Neuronal stem cell (in vitro differentiated cells): ENCODE data around the gene ZMIZ1.
A peak's percentile ranks its signal among the peaks of the same experiment; 100 is the strongest.

Experiments used
- DNase-seq: peaks from one replicate; pipeline ENCODE4 v3.0.0-alpha.2; 2013; ENCODE audit warnings: low spot score
- H2AFZ ChIP-seq: one replicate; pipeline ENCODE4 v1.6.1; 2013; ENCODE audit warnings: mild to moderate bottlenecking, low read length, inconsistent platforms
- H2AK5ac ChIP-seq: 2 replicates; pipeline ENCODE4 v1.6.1; 2013; ENCODE audit warnings: low read depth, mild to moderate bottlenecking, inconsistent platforms, low read length, moderate library complexity, mixed read lengths
- H2BK120ac ChIP-seq: 2 replicates; pipeline ENCODE4 v1.6.1; 2013; ENCODE audit warnings: low read depth, mild to moderate bottlenecking, inconsistent platforms, low read length, moderate library complexity, mixed read lengths
- H2BK12ac ChIP-seq: one replicate; pipeline ENCODE4 v1.6.1; 2013; ENCODE audit warnings: low read length, inconsistent platforms
- H2BK15ac ChIP-seq: 2 replicates; pipeline ENCODE4 v1.6.1; 2013; ENCODE audit warnings: mild to moderate bottlenecking, low read length, inconsistent platforms, mixed read lengths
- H2BK5ac ChIP-seq: one replicate; pipeline ENCODE4 v1.6.1; 2013; ENCODE audit warnings: inconsistent platforms, mild to moderate bottlenecking, low read length, moderate library complexity
- H3K14ac ChIP-seq: one replicate; pipeline ENCODE4 v1.6.1; 2013; ENCODE audit warnings: low read length, inconsistent platforms
- H3K18ac ChIP-seq: 2 replicates; pipeline ENCODE4 v1.6.1; 2013; ENCODE audit warnings: low read length, inconsistent platforms
- H3K23ac ChIP-seq: 2 replicates; pipeline ENCODE4 v1.6.1; 2013; ENCODE audit warnings: low read depth, mild to moderate bottlenecking, mixed read lengths, low read length, inconsistent platforms; ENCODE audit not compliant: poor library complexity
- H3K27ac ChIP-seq: replicated peaks from 3 replicates; pipeline ENCODE4 v1.5.1; 2013; ENCODE audit warnings: low read length, inconsistent platforms
- H3K27me3 ChIP-seq, 3 experiments: 2 replicates each; pipeline ENCODE4 v1.6.1; 2013; ENCODE audit warnings: low read length in 3 of 3, mild to moderate bottlenecking in 2 of 3, inconsistent platforms in 1 of 3, low read depth in 1 of 3, mixed read lengths in 1 of 3, moderate library complexity in 1 of 3; ENCODE audit not compliant: control insufficient read depth in 3 of 3, insufficient read depth in 3 of 3
- H3K36me3 ChIP-seq, 2 donors: replicated peaks in 1 of 2; 2 replicates each; pipeline ENCODE4 v1.6.1; 2013; ENCODE audit warnings: low read length in 2 of 2; ENCODE audit not compliant: control insufficient read depth in 2 of 2, insufficient read depth in 2 of 2
- H3K4ac ChIP-seq: 2 replicates; pipeline ENCODE4 v1.6.1; 2013; ENCODE audit warnings: inconsistent platforms, mild to moderate bottlenecking, low read length, moderate library complexity
- H3K4me1 ChIP-seq, 2 donors: 1 replicate in 1 of 2; 2 replicates in 1 of 2; pipeline ENCODE4 v1.6.1; 2013; ENCODE audit warnings: low read length in 2 of 2, low read depth in 1 of 2; ENCODE audit not compliant: control insufficient read depth in 2 of 2, insufficient read depth in 1 of 2
- H3K4me2 ChIP-seq: one replicate; pipeline ENCODE4 v1.6.1; 2013; ENCODE audit warnings: mild to moderate bottlenecking, low read length, inconsistent platforms; ENCODE audit not compliant: insufficient read depth, poor library complexity, severe bottlenecking
- H3K4me3 ChIP-seq, 2 donors: 2 replicates each; pipeline ENCODE4 v1.5.1; 2013; ENCODE audit warnings: low read length in 2 of 2, mild to moderate bottlenecking in 2 of 2, inconsistent platforms in 1 of 2, moderate library complexity in 1 of 2
- H3K79me1 ChIP-seq: one replicate; pipeline ENCODE4 v1.6.1; 2013; ENCODE audit warnings: low read depth, mild to moderate bottlenecking, inconsistent platforms, low read length, moderate library complexity
- H3K9ac ChIP-seq: one replicate; pipeline ENCODE4 v1.6.1; 2013; ENCODE audit warnings: mild to moderate bottlenecking, low read depth, low read length, inconsistent platforms; ENCODE audit not compliant: poor library complexity
- H3K9me3 ChIP-seq, 2 donors: replicated peaks in 1 of 2; 2 replicates each; pipeline versions ENCODE3 to v1.6.1; 2013; ENCODE audit warnings: low read length in 2 of 2, mild to moderate bottlenecking in 2 of 2, inconsistent platforms in 1 of 2, low read depth in 1 of 2, mixed read lengths in 1 of 2, moderate library complexity in 1 of 2; ENCODE audit not compliant: control insufficient read depth in 2 of 2, insufficient read depth in 1 of 2
- H4K8ac ChIP-seq: one replicate; pipeline ENCODE4 v1.6.1; 2013; ENCODE audit warnings: low read depth, mild to moderate bottlenecking, inconsistent platforms, low read length, moderate library complexity
- H4K91ac ChIP-seq: one replicate; pipeline ENCODE4 v1.6.1; 2013; ENCODE audit warnings: low read length, low read depth, mild to moderate bottlenecking, inconsistent platforms; ENCODE audit not compliant: poor library complexity
- WGBS, 2 donors: extraction: QIAGEN DNeasy Blood & Tissue Kit; methylation state at CpG; one replicate each; pipeline ENCODE4 v1.1.7; 2013; ENCODE audit warnings: missing lambda C conversion rate in 2 of 2, mixed read lengths in 1 of 2; ENCODE audit not compliant: insufficient read length in 2 of 2, insufficient replicate concordance in 1 of 2; ENCODE audit errors: extremely low coverage in 2 of 2; 5-methylcytosine and 5-hydroxymethylcytosine counted together

ZMIZ1 gene

DNA sequence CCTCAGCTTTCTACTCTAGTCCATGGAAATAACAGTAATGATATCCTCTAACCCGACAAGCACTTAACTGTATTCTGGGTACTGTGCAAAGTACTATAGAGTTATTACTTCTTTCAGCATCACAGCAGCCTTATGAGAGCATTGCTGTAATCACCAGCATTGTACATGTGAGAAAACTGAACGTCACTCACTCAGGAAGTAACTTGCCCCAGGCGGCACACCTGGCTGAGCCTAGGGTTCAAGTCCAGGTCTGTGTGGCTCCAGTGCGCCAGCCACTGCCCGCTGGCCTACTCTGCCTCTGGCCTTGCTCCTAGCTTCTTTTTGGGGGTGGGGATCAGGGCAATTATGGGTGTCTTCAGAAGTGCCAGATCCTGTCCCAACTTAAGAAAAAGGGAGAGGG, 50.5 kb downstream of the ZMIZ1 start:
- Histone ChIP-seq H4K8ac (no peak overlapping the region), H4K91ac (no peak overlapping the region), H2BK120ac (no peak overlapping the region), H3K9me3 (peaks cover 3 to 11% of the 10 kb centered on the region in 2 donors), H2AFZ (no peak overlapping the region), H3K4ac (no peak overlapping the region), H2BK5ac (no peak overlapping the region), H3K4me1 (peaks cover 27 to 28% of the 10 kb centered on the region in 2 donors), H3K4me2 (no peak overlapping the region), H3K27ac (no peak overlapping the region), H2BK12ac (no peak overlapping the region), H3K79me1 (peaks cover 21% of the 10 kb centered on the region), H3K4me3 (no peak overlapping the region), H2AK5ac (no peak overlapping the region), H3K27me3 (no peaks in the 10 kb centered on the region), H3K36me3 (peaks cover 37 to 85% of the 10 kb centered on the region in 2 donors), H3K9ac (no peak overlapping the region), H3K23ac (no peak overlapping the region), H2BK15ac (no peak overlapping the region), H3K18ac (no peak overlapping the region), H3K14ac (no peak overlapping the region)
- no CpG with 5 or more reads among the region's 5 CpGs for WGBS, 2 donors
- no peak for DNase-seq

DNA sequence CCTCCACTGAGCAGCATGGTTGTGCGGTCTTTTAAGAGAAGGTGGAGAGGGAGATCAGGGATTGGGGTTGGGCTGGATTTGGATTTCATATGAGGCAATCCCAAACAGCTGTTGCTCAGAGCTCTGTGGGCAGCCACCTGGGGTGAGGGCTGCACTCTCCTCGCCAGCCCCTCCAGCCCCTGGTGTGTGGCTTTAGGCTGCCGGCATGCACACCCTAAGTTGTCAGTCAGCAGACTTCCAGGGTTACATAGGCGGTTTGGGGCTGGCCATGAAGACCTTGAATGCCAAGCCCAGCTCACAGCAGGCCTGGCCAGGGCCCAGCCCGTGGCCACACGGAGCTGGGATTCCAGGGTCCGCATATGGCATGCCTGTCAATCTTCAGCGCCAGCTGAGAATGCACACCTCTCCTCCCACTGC, 54.8 kb downstream of the ZMIZ1 start:
- Histone ChIP-seq H3K79me1 (peaks cover 16% of the 10 kb centered on the region), H3K14ac (no peak overlapping the region), H4K91ac (no peak overlapping the region), H2AK5ac (peak overlapping the region; percentile 37), H3K36me3 (peaks cover 38 to 87% of the 10 kb centered on the region in 2 donors), H2BK12ac (no peak overlapping the region), H3K23ac (no peak overlapping the region), H3K27me3 (no peaks in the 10 kb centered on the region), H3K4me1 (peaks cover 16 to 18% of the 10 kb centered on the region in 2 donors), H3K9me3 (peaks cover 0 to 3% of the 10 kb centered on the region in 2 donors), H3K4me2 (no peak overlapping the region), H3K9ac (peak overlapping the region; percentile 57), H3K4ac (no peak overlapping the region), H4K8ac (no peak overlapping the region), H3K18ac (no peak overlapping the region), H2BK120ac (no peak overlapping the region), H2AFZ (no peak overlapping the region), H3K4me3 (no peak overlapping the region), H3K27ac (no peak overlapping the region), H2BK15ac (no peak overlapping the region), H2BK5ac (no peak overlapping the region)
- no CpG with 5 or more reads among the region's 8 CpGs for WGBS, 2 donors
- no peak for DNase-seq

DNA sequence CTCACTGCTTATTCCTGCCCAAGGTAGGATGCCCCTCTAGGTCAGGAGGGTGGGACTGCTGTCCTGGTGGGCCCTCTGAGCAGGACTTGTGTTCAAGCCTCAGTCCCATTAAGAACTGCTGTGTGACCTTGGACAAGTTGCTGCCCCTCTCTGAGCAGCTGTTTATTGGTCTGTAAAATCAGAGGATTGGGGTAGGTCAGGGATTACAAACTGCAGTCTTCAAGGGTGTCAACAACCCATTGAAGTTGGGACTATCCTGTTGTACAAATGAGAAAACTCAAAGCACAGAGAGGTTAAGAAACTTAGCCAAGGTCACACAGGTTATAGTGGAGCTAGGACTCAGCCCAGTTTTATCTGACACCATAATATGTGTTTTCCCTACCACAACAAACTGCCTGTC, 55.3 kb downstream of the ZMIZ1 start:
- Histone ChIP-seq H4K8ac (no peak overlapping the region), H2BK5ac (no peak overlapping the region), H2BK12ac (no peak overlapping the region), H3K4me2 (no peak overlapping the region), H3K18ac (peak overlapping the region; percentile 18), H2AK5ac (peak overlapping the region; percentile 37), H3K9ac (no peak overlapping the region), H3K4ac (no peak overlapping the region), H2BK15ac (no peak overlapping the region), H2AFZ (no peak overlapping the region), H3K27me3 (no peaks in the 10 kb centered on the region), H3K4me3 (no peak overlapping the region), H2BK120ac (no peak overlapping the region), H3K36me3 (peaks cover 37 to 86% of the 10 kb centered on the region in 2 donors), H4K91ac (no peak overlapping the region), H3K27ac (no peak overlapping the region), H3K23ac (no peak overlapping the region), H3K4me1 (peaks cover 21% of the 10 kb centered on the region in 2 donors), H3K14ac (no peak overlapping the region), H3K79me1 (peaks cover 13% of the 10 kb centered on the region), H3K9me3 (peaks cover 0 to 3% of the 10 kb centered on the region in 2 donors)
- DNase-seq: no peak

DNA sequence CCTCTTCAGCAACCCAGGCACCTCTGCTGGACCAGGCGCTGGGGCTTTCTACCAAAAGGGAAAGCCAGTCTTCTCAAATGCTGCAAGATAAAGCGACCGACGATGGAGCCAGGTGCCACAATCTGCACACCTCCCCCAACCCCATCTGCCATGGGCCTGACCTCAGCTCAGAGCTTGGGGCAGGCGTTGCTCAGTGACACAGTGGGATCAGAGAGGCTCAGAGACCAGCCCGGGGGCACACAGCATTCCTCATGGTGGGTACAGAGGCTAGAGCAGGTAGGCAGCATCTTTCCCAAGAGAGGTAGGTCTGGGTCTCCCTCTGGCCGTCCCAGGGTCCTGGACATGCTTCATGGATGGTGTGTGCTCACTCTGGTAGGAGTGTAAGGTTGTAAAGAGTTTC, 56.3 kb downstream of the ZMIZ1 start:
- H3K4me2 ChIP-seq: no peak overlapping the region
- H3K4me3 ChIP-seq: no peak overlapping the region
- peaks cover 28 to 29% of the 10 kb centered on the region in 2 donors for H3K4me1 ChIP-seq
- no peak overlapping the region for H4K91ac ChIP-seq
- H3K27ac ChIP-seq: no peak overlapping the region
- H3K36me3 ChIP-seq: peaks cover 31 to 76% of the 10 kb centered on the region in 2 donors
- DNase-seq: no peak
- peaks cover 0 to 2% of the 10 kb centered on the region in 2 donors for H3K9me3 ChIP-seq
- H2AFZ ChIP-seq: no peak overlapping the region
- H3K27me3 ChIP-seq: no peaks in the 10 kb centered on the region
- H3K4ac ChIP-seq: no peak overlapping the region
- no peak overlapping the region for H2BK5ac ChIP-seq
- H3K9ac ChIP-seq: no peak overlapping the region
- no peak overlapping the region for H4K8ac ChIP-seq
- no peak overlapping the region for H2BK15ac ChIP-seq
- H3K14ac ChIP-seq: no peak overlapping the region
- H3K18ac ChIP-seq: no peak overlapping the region
- no peak overlapping the region for H2BK12ac ChIP-seq
- H2AK5ac ChIP-seq: no peak overlapping the region
- WGBS, 2 donors: no CpG with 5 or more reads among the region's 7 CpGs
- H2BK120ac ChIP-seq: no peak overlapping the region
- H3K79me1 ChIP-seq: peaks cover 10% of the 10 kb centered on the region
- no peak overlapping the region for H3K23ac ChIP-seq
